H9 (cell line): Measurements from ENCODE around the gene C1QL4. TPM values are rescaled to one million over a fixed set of nuclear protein-coding genes. Genes with fewer than 3 reads are reported as not detected.

Experiments used
- DNase-seq: peaks from one replicate; pipeline ENCODE4 v3.0.0-alpha.2; 2017
- H2AFZ ChIP-seq: one replicate; pipeline ENCODE4 v1.6.1; 2013; ENCODE audit warnings: mild to moderate bottlenecking, low read length, control low read depth, moderate library complexity
- H2AK5ac ChIP-seq: 2 replicates; pipeline ENCODE4 v1.6.1; 2013; ENCODE audit warnings: low read length, control low read depth, mixed read lengths; ENCODE audit not compliant: insufficient read length
- H2BK120ac ChIP-seq: one replicate; pipeline ENCODE4 v1.6.1; 2013; ENCODE audit warnings: low read depth, mild to moderate bottlenecking, low read length, control low read depth, inconsistent platforms; ENCODE audit not compliant: poor library complexity, severe bottlenecking
- H2BK12ac ChIP-seq: 2 replicates; pipeline ENCODE4 v1.6.1; 2013; ENCODE audit warnings: low read length, control low read depth, mixed read lengths, low read depth; ENCODE audit not compliant: insufficient read length
- H2BK15ac ChIP-seq: 2 replicates; pipeline ENCODE4 v1.6.1; 2013; ENCODE audit warnings: low read depth, low read length, control low read depth
- H2BK20ac ChIP-seq: one replicate; pipeline ENCODE4 v1.6.1; 2013; ENCODE audit warnings: low read depth, mild to moderate bottlenecking, low read length, control low read depth, inconsistent platforms; ENCODE audit not compliant: poor library complexity, severe bottlenecking
- H2BK5ac ChIP-seq: 2 replicates; pipeline ENCODE4 v1.6.1; 2013; ENCODE audit warnings: low read length, control low read depth, mixed read lengths; ENCODE audit not compliant: insufficient read length
- H3K14ac ChIP-seq: 2 replicates; pipeline ENCODE4 v1.6.1; 2013; ENCODE audit warnings: low read length, control low read depth; ENCODE audit not compliant: insufficient read depth
- H3K18ac ChIP-seq: 2 replicates; pipeline ENCODE4 v1.6.1; 2013; ENCODE audit warnings: low read depth, mild to moderate bottlenecking, mixed read lengths, low read length, control low read depth; ENCODE audit not compliant: insufficient read length
- H3K23ac ChIP-seq: 2 replicates; pipeline ENCODE4 v1.6.1; 2013; ENCODE audit warnings: low read length, control low read depth, mixed read lengths, low read depth; ENCODE audit not compliant: insufficient read length
- H3K23me2 ChIP-seq: 2 replicates; pipeline ENCODE4 v1.6.1; 2013; ENCODE audit warnings: low read depth, mild to moderate bottlenecking, mixed read lengths, low read length, control low read depth; ENCODE audit not compliant: insufficient read length, poor library complexity, severe bottlenecking
- H3K27ac ChIP-seq: 2 replicates; pipeline ENCODE4 v1.5.1; 2013; ENCODE audit warnings: low read length, control low read depth, mixed read lengths, low read depth; ENCODE audit not compliant: insufficient read length
- H3K27me3 ChIP-seq: 2 replicates; pipeline ENCODE4 v1.6.1; 2013; ENCODE audit warnings: low read length, control low read depth, inconsistent platforms; ENCODE audit not compliant: insufficient read depth
- H3K4ac ChIP-seq: 2 replicates; pipeline ENCODE4 v1.6.1; 2013; ENCODE audit warnings: low read depth, mild to moderate bottlenecking, control low read depth, inconsistent platforms, low read length, moderate library complexity
- H3K4me1 ChIP-seq: 2 replicates; pipeline ENCODE4 v1.6.1; 2013; ENCODE audit warnings: low read length, control low read depth, inconsistent platforms; ENCODE audit not compliant: insufficient read depth
- H3K4me2 ChIP-seq: 2 replicates; pipeline ENCODE4 v1.6.1; 2013; ENCODE audit warnings: low read length, control low read depth, mixed read lengths; ENCODE audit not compliant: insufficient read length, insufficient read depth
- H3K56ac ChIP-seq: 2 replicates; pipeline ENCODE4 v1.6.1; 2013; ENCODE audit warnings: low read depth, mild to moderate bottlenecking, mixed read lengths, low read length, control low read depth; ENCODE audit not compliant: insufficient read length
- H3K79me1 ChIP-seq: 2 replicates; pipeline ENCODE4 v1.6.1; 2013; ENCODE audit warnings: low read depth, mild to moderate bottlenecking, moderate library complexity, low read length, control low read depth, inconsistent platforms; ENCODE audit not compliant: insufficient read depth, poor library complexity, severe bottlenecking
- H3K79me2 ChIP-seq: 2 replicates; pipeline ENCODE4 v1.6.1; 2013; ENCODE audit warnings: low read length, control low read depth, inconsistent platforms; ENCODE audit not compliant: insufficient read depth
- H3K9ac ChIP-seq: 2 replicates; pipeline ENCODE4 v1.6.1; 2013; ENCODE audit warnings: low read length, control low read depth, mixed read lengths; ENCODE audit not compliant: insufficient read length; ENCODE audit errors: extremely low read depth
- H3K9me3 ChIP-seq: one replicate; pipeline ENCODE4 v1.6.1; 2013; ENCODE audit warnings: low read depth, low read length, inconsistent platforms; ENCODE audit not compliant: control insufficient read depth
- H3T11ph ChIP-seq: one replicate; pipeline ENCODE4 v1.6.1; 2013; ENCODE audit warnings: mild to moderate bottlenecking, low read length, control low read depth, inconsistent platforms
- H4K20me1 ChIP-seq: one replicate; pipeline ENCODE4 v1.6.1; 2013; ENCODE audit not compliant: control insufficient read depth, insufficient read length, insufficient read depth
- H4K5ac ChIP-seq: 2 replicates; pipeline ENCODE4 v1.6.1; 2013; ENCODE audit warnings: low read depth, mild to moderate bottlenecking, mixed read lengths, low read length, control low read depth; ENCODE audit not compliant: insufficient read length
- H4K8ac ChIP-seq: replicated peaks from 2 replicates; pipeline ENCODE4 v1.6.1; 2013; ENCODE audit warnings: low read length, control low read depth, mixed read lengths, low read depth; ENCODE audit not compliant: insufficient read length
- H4K91ac ChIP-seq: 2 replicates; pipeline ENCODE4 v1.6.1; 2013; ENCODE audit warnings: low read depth, mild to moderate bottlenecking, moderate library complexity, mixed read lengths, low read length, control low read depth; ENCODE audit not compliant: insufficient read length
- H3K27ac Mint-ChIP-seq, 3 experiments: 2 replicates in 2 of 3; 3 replicates in 1 of 3; pipeline ENCODE4 v1.8.0; 2020 to 2021; ENCODE audit warnings: mixed read lengths in 3 of 3, mild to moderate bottlenecking in 1 of 3, moderate library complexity in 1 of 3
- H3K27me3 Mint-ChIP-seq: 2 replicates; pipeline ENCODE4 v1.8.0; 2021; ENCODE audit warnings: low read depth, mild to moderate bottlenecking, moderate library complexity, mixed read lengths
- H3K36me3 Mint-ChIP-seq, 3 experiments: 2 replicates in 2 of 3; 3 replicates in 1 of 3; pipeline ENCODE4 v1.8.0; 2020 to 2021; ENCODE audit warnings: low read depth in 3 of 3, mixed read lengths in 3 of 3; ENCODE audit not compliant: insufficient read depth in 1 of 3
- H3K4me1 Mint-ChIP-seq, 2 experiments: 2 replicates each; pipeline ENCODE4 v1.8.0; 2020; ENCODE audit warnings: mixed read lengths in 2 of 2
- H3K4me3 Mint-ChIP-seq, 2 experiments: 2 replicates in 1 of 2; 3 replicates in 1 of 2; pipeline ENCODE4 v1.8.0; 2020 to 2021; ENCODE audit warnings: mild to moderate bottlenecking in 2 of 2, mixed read lengths in 2 of 2, moderate library complexity in 1 of 2
- H3K9me3 Mint-ChIP-seq, 2 experiments: 2 replicates in 1 of 2; 3 replicates in 1 of 2; pipeline ENCODE4 v1.8.0; 2020; ENCODE audit warnings: mild to moderate bottlenecking in 2 of 2, mixed read lengths in 2 of 2, moderate library complexity in 1 of 2
- WGBS: extraction: QIAGEN DNeasy Blood & Tissue Kit; methylation state at CpG from one replicate; pipeline ENCODE4 v1.1.7; 2013; ENCODE audit warnings: missing lambda C conversion rate, low lambda C conversion rate, mixed read lengths; ENCODE audit not compliant: insufficient read length; ENCODE audit errors: extremely low coverage; 5-methylcytosine and 5-hydroxymethylcytosine counted together
- total RNA-seq: library from RNA; stranded (reverse); gene quantifications from 2 replicates; pipeline ENCODE4 v1.2.1, GENCODE V29; 2021
- TF ChIP-seq, protein P1 (sequence below): fragments of 200-600 bp; sonication (generic); conservative IDR thresholded peaks from 3 replicates; pipeline ENCODE4 v1.8.0; 2021; ENCODE audit warnings: antibody characterized with exemption, mild to moderate bottlenecking

C1QL4 gene
- total RNA-seq, 1 experiment from 2014 or later: 1.9 TPM

DNA sequence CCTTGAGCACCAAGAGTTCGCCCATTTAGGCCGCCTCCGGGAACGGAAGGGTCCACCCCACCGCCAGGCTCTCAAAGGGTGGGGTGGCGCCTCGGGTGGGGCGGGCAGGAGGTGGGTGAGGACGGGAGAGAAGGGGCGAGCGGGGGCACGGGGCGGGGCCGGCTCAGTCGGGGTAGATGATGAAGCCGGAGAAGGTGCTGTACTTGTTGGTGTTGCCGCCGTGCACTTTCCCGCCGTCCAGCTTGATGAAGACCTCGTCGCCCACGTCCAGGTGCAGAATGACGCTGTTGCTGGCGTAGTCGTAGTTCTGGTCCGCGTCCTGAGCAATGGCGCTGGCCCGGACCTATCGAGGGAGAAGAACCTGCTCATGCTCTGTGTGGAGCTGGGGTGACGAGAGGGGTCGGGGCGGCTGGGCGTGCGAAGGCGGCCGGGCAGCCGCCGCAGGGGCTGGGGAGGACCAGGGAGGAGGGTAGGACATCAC lies 4.1 kb downstream of the C1QL4 start:
- H3K56ac ChIP-seq: no peak overlapping the region
- H2BK15ac ChIP-seq: no peak overlapping the region
- H3K14ac ChIP-seq: no peak overlapping the region
- no peak overlapping the region for H2AFZ ChIP-seq
- no peak overlapping the region for H3K9ac ChIP-seq
- H2BK5ac ChIP-seq: no peak overlapping the region
- H4K8ac ChIP-seq: no peak overlapping the region
- WGBS: no CpG with 5 or more reads among the region's 40 CpGs
- no peak for DNase-seq
- peaks cover 7 to 13% of the 10 kb centered on the region in 2 experiments for H3K4me1 Mint-ChIP-seq
- H3K4me3 Mint-ChIP-seq: peak overlapping the region in 1 of 2 experiments; percentile 75; a peak in 3 of 5 replicates
- no peak overlapping the region for H3K27ac ChIP-seq
- H3K9me3 ChIP-seq: no peaks in the 10 kb centered on the region
- H3K23me2 ChIP-seq: peaks cover 9% of the 10 kb centered on the region
- no peak overlapping the region for H2BK12ac ChIP-seq
- H3K4me2 ChIP-seq: no peak overlapping the region
- no peak overlapping the region for H2AK5ac ChIP-seq
- H3K27ac Mint-ChIP-seq: no peak overlapping the region
- H3K9me3 Mint-ChIP-seq: peaks cover 0 to 3% of the 10 kb centered on the region in 2 experiments; a peak in 1 of 5 replicates
- H3K79me1 ChIP-seq: no peaks in the 10 kb centered on the region
- H3K79me2 ChIP-seq: no peaks in the 10 kb centered on the region
- no peak overlapping the region for H2BK20ac ChIP-seq
- H4K20me1 ChIP-seq: no peaks in the 10 kb centered on the region
- no peak overlapping the region for H3K18ac ChIP-seq
- peaks cover 8 to 29% (median 28%) of the 10 kb centered on the region in 3 experiments; a peak in 6 of 7 replicates for H3K36me3 Mint-ChIP-seq
- H3K27me3 Mint-ChIP-seq: peaks cover 55% of the 10 kb centered on the region
- peaks cover 32% of the 10 kb centered on the region; the same call in 1 of the 2 replicates for H3K27me3 ChIP-seq
- H2BK120ac ChIP-seq: no peak overlapping the region
- H3K23ac ChIP-seq: no peak overlapping the region
- no peaks in the 10 kb centered on the region for H3K4me1 ChIP-seq
- no peak overlapping the region for H3T11ph ChIP-seq
- H3K4ac ChIP-seq: no peak overlapping the region
- no peak overlapping the region for H4K91ac ChIP-seq
- TF ChIP-seq, protein P1, sequence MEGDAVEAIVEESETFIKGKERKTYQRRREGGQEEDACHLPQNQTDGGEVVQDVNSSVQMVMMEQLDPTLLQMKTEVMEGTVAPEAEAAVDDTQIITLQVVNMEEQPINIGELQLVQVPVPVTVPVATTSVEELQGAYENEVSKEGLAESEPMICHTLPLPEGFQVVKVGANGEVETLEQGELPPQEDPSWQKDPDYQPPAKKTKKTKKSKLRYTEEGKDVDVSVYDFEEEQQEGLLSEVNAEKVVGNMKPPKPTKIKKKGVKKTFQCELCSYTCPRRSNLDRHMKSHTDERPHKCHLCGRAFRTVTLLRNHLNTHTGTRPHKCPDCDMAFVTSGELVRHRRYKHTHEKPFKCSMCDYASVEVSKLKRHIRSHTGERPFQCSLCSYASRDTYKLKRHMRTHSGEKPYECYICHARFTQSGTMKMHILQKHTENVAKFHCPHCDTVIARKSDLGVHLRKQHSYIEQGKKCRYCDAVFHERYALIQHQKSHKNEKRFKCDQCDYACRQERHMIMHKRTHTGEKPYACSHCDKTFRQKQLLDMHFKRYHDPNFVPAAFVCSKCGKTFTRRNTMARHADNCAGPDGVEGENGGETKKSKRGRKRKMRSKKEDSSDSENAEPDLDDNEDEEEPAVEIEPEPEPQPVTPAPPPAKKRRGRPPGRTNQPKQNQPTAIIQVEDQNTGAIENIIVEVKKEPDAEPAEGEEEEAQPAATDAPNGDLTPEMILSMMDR: no peak
- no peak overlapping the region for H4K5ac ChIP-seq
